ENCODE results near the gene ATP6V0E1. TPM values are rescaled to one million over a fixed set of nuclear protein-coding genes. Genes with fewer than 3 reads are reported as not detected.

ATP6V0E1 gene
- total and polyA plus RNA-seq, 3 experiments from 2014 or later: 171 to 468 (median 179) TPM

DNA sequence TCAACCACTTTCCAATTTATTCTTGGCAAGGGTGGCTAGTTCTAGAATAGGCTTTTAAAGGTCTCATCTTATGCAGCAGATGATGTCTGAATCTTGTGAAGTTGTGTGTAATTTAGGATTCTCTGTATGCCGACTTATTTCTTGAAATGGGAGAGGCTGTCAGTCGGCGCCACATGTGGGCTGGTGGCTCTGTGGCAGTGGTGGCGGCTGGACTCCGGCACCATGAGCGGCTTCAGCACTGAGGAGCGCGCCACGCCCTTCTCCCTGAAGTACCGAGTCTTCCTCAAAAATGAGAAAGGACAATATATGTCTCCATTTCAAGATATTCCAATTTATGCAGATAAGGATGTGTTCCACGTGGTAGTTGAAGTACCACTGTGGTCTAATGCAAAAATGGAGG lies 8.3 kb upstream of the ATP6V0E1 start:
- Mint-ChIP-seq H3K4me3 (peak overlapping the region in 1 of 7 donors; percentile 65), H3K36me3 (peaks cover 0 to 2% (median 1%) of the 10 kb centered on the region in 3 donors), H3K9me3 (no peaks in the 10 kb centered on the region), H3K27me3 (peaks cover 0 to 12% of the 10 kb centered on the region in 2 donors), H3K27ac (no peak overlapping the region), H3K4me1 (peaks cover 0 to 5% (median 0%) of the 10 kb centered on the region in 3 donors)
- ChIA-PET CTCF (interaction anchor here (0.7 kb wide), 1 partner anchor 178 kb away, joined by 3 read pairs; no protein-coding TSS in a partner anchor), POLR2A (no interaction called here)
- DNase-seq: no peak
- no peaks in the 10 kb centered on the region for H3K27me3 ChIP-seq (ENCODE audit: insufficient read depth, low read length, poor library complexity, severe bottlenecking)
- no peaks in the 10 kb centered on the region for H3K36me3 ChIP-seq (ENCODE audit: insufficient read depth, low read length)
- no peaks in the 10 kb centered on the region for H3K4me1 ChIP-seq (ENCODE audit: insufficient read depth, low read length)
- no peaks in the 10 kb centered on the region for H3K9me3 ChIP-seq (ENCODE audit: low read length)
- no peak overlapping the region for H3K27ac ChIP-seq (ENCODE audit: low read depth, low read length)
- H3K4me3 ChIP-seq (ENCODE audit: low read length): no peak overlapping the region

DNA sequence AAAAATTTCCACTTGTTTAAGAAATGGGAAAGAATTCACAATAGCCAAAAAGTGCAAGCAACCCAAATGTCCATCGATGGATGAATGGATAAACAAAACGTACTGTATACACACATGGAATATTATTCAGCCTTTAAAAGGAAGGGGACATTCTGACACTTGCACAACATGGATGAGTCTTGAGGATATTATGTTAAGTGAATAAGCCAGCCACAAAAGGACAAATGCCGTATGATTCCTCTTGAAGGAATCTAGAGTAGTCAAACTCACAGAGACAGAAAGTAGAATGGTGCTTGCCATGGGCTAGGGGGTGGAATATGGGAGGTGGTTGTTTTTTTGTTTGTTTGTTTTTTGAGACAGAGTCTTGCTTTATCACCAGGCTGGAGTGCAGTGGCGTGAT lies 3.8 kb upstream of the ATP6V0E1 start:
- Histone ChIP-seq H3K36me3 (ENCODE audit: insufficient read depth, low read length) (no peaks in the 10 kb centered on the region), H3K27me3 (ENCODE audit: insufficient read depth, low read length, poor library complexity, severe bottlenecking) (no peaks in the 10 kb centered on the region), H3K4me1 (ENCODE audit: insufficient read depth, low read length) (peaks cover 7% of the 10 kb centered on the region), H3K27ac (ENCODE audit: low read depth, low read length) (no peak overlapping the region), H3K4me3 (ENCODE audit: low read length) (no peak overlapping the region), H3K9me3 (ENCODE audit: low read length) (no peaks in the 10 kb centered on the region)
- H3K27me3 Mint-ChIP-seq: peaks cover 0 to 5% of the 10 kb centered on the region in 2 donors
- H3K4me1 Mint-ChIP-seq: peaks cover 8 to 32% (median 12%) of the 10 kb centered on the region in 3 donors
- CTCF ChIA-PET: interaction anchor here (1.0 to 1.7 kb wide), 4 partner anchors 11 to 222 kb away, joined by 3 to 8 read pairs (median 3); partner anchors contain the start of gene RPL26L1
- no peak overlapping the region for H3K4me3 Mint-ChIP-seq
- no peak for DNase-seq
- H3K36me3 Mint-ChIP-seq: peaks cover 0 to 9% (median 0%) of the 10 kb centered on the region in 3 donors
- H3K9me3 Mint-ChIP-seq: no peaks in the 10 kb centered on the region
- peak overlapping the region in 1 of 8 donors; percentile 8 for H3K27ac Mint-ChIP-seq
- POLR2A ChIA-PET: no interaction called here

DNA sequence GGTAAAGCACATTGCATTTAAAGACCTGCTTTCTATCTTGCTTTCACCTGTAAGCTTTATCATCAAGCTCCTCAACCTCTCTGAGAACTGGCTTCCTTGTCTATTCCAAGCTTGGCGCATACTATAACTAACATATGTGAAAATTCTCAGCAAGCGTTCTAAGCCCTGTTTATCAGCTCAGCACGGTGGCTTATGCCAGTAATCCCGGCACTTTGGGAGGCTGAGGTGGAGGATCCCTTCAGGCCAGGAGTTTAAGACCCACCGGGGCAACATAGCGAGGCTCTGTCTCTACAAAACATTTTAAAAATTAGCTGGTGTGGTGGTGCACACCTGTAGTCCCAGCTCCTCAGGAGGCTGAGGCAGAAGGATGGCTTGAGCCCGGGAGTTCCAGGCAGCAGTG lies 1.6 kb upstream of the ATP6V0E1 start:
- DNase-seq: no peak
- Mint-ChIP-seq H3K27me3 (no peaks in the 10 kb centered on the region), H3K4me1 (peaks cover 27 to 51% (median 27%) of the 10 kb centered on the region in 3 donors), H3K27ac (peak overlapping the region in 4 of 8 donors; percentile 36 to 68 (median 62)), H3K4me3 (peak overlapping the region in 3 of 7 donors; percentile 22 to 67 (median 24)), H3K9me3 (no peaks in the 10 kb centered on the region), H3K36me3 (peaks cover 0 to 21% (median 2%) of the 10 kb centered on the region in 3 donors)
- ChIA-PET POLR2A (no interaction called here), CTCF (interaction anchor here (1.3 to 1.9 kb wide), 4 partner anchors 9 to 265 kb away, joined by 4 to 5 read pairs (median 5); partner anchors contain the start of genes BNIP1 and RPL26L1)
- no peaks in the 10 kb centered on the region for H3K9me3 ChIP-seq (ENCODE audit: low read length)
- no peak overlapping the region for H3K4me3 ChIP-seq (ENCODE audit: low read length)
- H3K27me3 ChIP-seq (ENCODE audit: insufficient read depth, low read length, poor library complexity, severe bottlenecking): no peaks in the 10 kb centered on the region
- peaks cover 24% of the 10 kb centered on the region for H3K4me1 ChIP-seq (ENCODE audit: insufficient read depth, low read length)
- peaks cover under 1% of the 10 kb centered on the region for H3K36me3 ChIP-seq (ENCODE audit: insufficient read depth, low read length)
- no peak overlapping the region for H3K27ac ChIP-seq (ENCODE audit: low read depth, low read length)

DNA sequence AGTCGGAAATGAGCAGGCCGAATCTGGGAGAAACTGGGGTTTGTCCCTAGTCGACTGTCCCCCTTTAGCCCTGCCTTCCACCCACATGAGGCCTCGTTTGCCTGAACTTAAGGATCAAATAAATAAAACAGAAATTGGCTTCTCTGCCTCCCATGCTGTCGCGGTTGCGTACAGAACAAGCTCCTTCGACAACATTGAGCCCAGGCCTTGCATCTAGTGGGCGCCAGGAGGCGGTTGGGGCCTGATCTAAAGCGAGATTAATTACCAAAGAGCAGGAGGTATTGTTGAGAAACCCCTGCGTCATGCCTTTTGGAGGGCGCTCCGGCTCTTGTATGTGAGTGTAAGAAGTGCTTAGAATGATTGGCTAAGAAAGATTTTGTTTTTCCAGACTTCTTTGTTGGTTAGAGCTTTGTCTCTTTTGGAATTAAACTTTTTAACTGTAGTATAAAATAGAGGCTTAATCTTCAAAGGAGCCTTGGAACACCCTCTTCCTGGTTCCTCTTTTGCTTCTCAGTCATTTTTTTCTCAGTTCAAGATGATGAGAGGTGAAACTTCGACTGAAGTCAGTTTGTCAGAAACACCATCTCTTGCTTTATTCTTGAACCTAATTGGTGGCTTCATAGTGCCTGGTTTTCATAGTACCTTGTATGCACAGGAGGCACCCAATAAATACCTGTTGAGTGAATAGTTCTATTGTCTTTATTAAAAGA lies 828 bp downstream of the ATP6V0E1 start:
- Mint-ChIP-seq H3K27me3 (no peaks in the 10 kb centered on the region), H3K4me1 (peaks cover 41 to 69% (median 43%) of the 10 kb centered on the region in 3 donors), H3K36me3 (peaks cover 0 to 43% (median 2%) of the 10 kb centered on the region in 3 donors), H3K4me3 (peak overlapping the region; percentile 89 to 99 (median 98)), H3K9me3 (no peaks in the 10 kb centered on the region), H3K27ac (peak overlapping the region; percentile 84 to 100 (median 99))
- H3K36me3 ChIP-seq (ENCODE audit: insufficient read depth, low read length): peaks cover 4% of the 10 kb centered on the region
- ChIA-PET CTCF (interaction anchor here (0.7 to 2.7 kb wide), 16 partner anchors 9 to 287 kb away, joined by 3 to 16 read pairs (median 4); partner anchors contain the start of genes BNIP1 and RPL26L1), POLR2A (interaction anchor here (0.7 to 2.5 kb wide), 11 partner anchors 17 to 220 kb away, joined by 3 to 28 read pairs (median 4); partner anchors contain the start of genes BNIP1, DUSP1 and RPL26L1)
- peak overlapping the region; percentile 98 for H3K4me3 ChIP-seq (ENCODE audit: low read length)
- no peaks in the 10 kb centered on the region for H3K9me3 ChIP-seq (ENCODE audit: low read length)
- peak; percentile 53 to 85 (median 73) for DNase-seq
- H3K4me1 ChIP-seq (ENCODE audit: insufficient read depth, low read length): peaks cover 29% of the 10 kb centered on the region
- peak overlapping the region; percentile 97 for H3K27ac ChIP-seq (ENCODE audit: low read depth, low read length)
- no peaks in the 10 kb centered on the region for H3K27me3 ChIP-seq (ENCODE audit: insufficient read depth, low read length, poor library complexity, severe bottlenecking)

DNA sequence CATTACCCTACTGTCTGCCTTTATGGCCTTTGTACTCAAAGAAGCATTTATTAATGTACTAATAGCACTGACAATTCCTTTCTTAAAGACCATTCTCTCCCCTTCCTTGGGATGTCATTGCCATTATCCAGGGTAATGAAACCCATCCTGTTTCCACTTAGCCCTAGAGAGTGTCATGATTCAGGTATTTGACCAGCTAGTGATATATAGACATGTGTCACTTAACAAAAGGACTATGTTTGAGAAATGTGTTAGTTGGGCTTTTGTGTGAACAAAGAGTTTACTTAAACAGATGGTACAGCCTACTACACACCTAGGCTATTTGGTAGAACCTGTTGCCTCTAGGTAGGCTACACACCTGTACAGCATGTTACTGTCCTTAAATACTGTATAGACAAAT lies 2.0 kb downstream of the ATP6V0E1 start:
- H3K4me3 Mint-ChIP-seq: peak overlapping the region; percentile 40 to 99 (median 76)

DNA sequence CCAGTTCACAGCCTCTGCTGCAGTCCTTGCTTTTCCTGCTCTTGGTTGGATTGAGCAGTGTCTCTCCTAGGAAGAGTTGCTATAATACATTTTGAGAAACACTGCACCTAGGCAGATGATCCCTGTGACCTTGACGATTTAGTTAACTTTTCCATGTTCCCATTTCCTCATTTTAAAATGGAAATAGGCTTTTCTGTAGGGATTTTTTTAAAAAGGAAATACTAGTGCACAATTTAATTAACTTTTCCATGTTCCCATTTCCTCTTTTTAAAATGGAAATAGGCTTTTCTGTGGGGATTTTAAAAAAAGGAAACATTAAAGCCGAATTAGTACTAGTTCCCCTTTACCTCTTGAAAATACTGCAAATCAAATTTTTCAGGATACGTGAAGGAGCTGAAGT lies 4.7 kb downstream of the ATP6V0E1 start:
- H3K4me1 ChIP-seq (ENCODE audit: insufficient read depth, low read length): peaks cover 27% of the 10 kb centered on the region
- Mint-ChIP-seq H3K27me3 (no peaks in the 10 kb centered on the region), H3K4me1 (peaks cover 53 to 83% (median 62%) of the 10 kb centered on the region in 3 donors), H3K36me3 (peaks cover 0 to 63% (median 11%) of the 10 kb centered on the region in 3 donors), H3K9me3 (no peaks in the 10 kb centered on the region), H3K4me3 (peak overlapping the region in 1 of 7 donors; percentile 43), H3K27ac (peak overlapping the region in 1 of 8 donors; percentile 8)
- ChIA-PET POLR2A (no interaction called here), CTCF (interaction anchor here (1.8 kb wide), 1 partner anchor 29 kb away, joined by 6 read pairs; the partner anchor contains the start of gene RPL26L1)
- H3K36me3 ChIP-seq (ENCODE audit: insufficient read depth, low read length): peaks cover 8% of the 10 kb centered on the region
- H3K9me3 ChIP-seq (ENCODE audit: low read length): no peaks in the 10 kb centered on the region
- no peak overlapping the region for H3K4me3 ChIP-seq (ENCODE audit: low read length)
- H3K27ac ChIP-seq (ENCODE audit: low read depth, low read length): no peak overlapping the region
- no peaks in the 10 kb centered on the region for H3K27me3 ChIP-seq (ENCODE audit: insufficient read depth, low read length, poor library complexity, severe bottlenecking)
- DNase-seq: no peak

More for the DNA sequence above, 2.0 kb downstream of the ATP6V0E1 start:
- POLR2A ChIA-PET: interaction anchor here (1.0 kb wide), 1 partner anchor 26 kb away, joined by 3 read pairs; the partner anchor contains the start of gene RPL26L1
- H3K9me3 ChIP-seq (ENCODE audit: low read length): no peaks in the 10 kb centered on the region
- H3K27ac ChIP-seq (ENCODE audit: low read depth, low read length): peak overlapping the region; percentile 97
- no peak overlapping the region for H3K4me3 ChIP-seq (ENCODE audit: low read length)
- Mint-ChIP-seq H3K36me3 (peaks cover 0 to 46% (median 2%) of the 10 kb centered on the region in 3 donors), H3K27ac (peak overlapping the region; percentile 3 to 90 (median 58)), H3K27me3 (no peaks in the 10 kb centered on the region), H3K9me3 (no peaks in the 10 kb centered on the region), H3K4me1 (peaks cover 41 to 76% (median 45%) of the 10 kb centered on the region in 3 donors)
- DNase-seq: no peak
- peaks cover 4% of the 10 kb centered on the region for H3K36me3 ChIP-seq (ENCODE audit: insufficient read depth, low read length)
- H3K4me1 ChIP-seq (ENCODE audit: insufficient read depth, low read length): peaks cover 29% of the 10 kb centered on the region
- H3K27me3 ChIP-seq (ENCODE audit: insufficient read depth, low read length, poor library complexity, severe bottlenecking): no peaks in the 10 kb centered on the region
- CTCF ChIA-PET: interaction anchor here (0.8 to 2.7 kb wide), 2 partner anchors 26 kb away, joined by 3 to 9 read pairs; partner anchors contain the start of gene RPL26L1

DNA sequence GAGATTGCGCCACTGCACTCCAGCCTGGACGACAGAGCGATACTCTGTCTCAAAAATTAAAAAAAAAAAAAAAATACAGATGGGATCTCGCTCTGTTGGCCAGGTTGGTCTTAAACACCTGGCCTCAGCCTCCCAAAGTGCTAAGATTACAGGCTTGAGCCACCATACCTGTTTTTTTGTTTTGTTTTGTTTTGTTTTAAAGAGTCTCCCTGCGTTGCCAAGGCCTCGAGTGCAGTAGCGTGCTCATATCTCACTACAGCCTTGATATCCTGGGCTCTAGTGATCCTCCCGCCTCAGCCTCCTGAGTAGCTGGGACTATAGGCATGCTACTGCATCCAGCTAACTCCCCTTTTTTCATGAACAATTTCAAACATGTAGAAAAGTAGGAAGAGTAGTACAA lies 7.2 kb downstream of the ATP6V0E1 start:
- peaks cover 44 to 79% (median 57%) of the 10 kb centered on the region in 3 donors for H3K4me1 Mint-ChIP-seq
- CTCF ChIA-PET: interaction anchor here (0.9 to 1.1 kb wide), 2 partner anchors 11 to 18 kb away, joined by 3 read pairs; no protein-coding TSS in a partner anchor
- no peak overlapping the region for H3K4me3 Mint-ChIP-seq
- POLR2A ChIA-PET: no interaction called here
- H3K9me3 Mint-ChIP-seq: no peaks in the 10 kb centered on the region
- Histone ChIP-seq H3K27ac (ENCODE audit: low read depth, low read length) (no peak overlapping the region), H3K4me3 (ENCODE audit: low read length) (no peak overlapping the region), H3K4me1 (ENCODE audit: insufficient read depth, low read length) (peaks cover 13% of the 10 kb centered on the region), H3K9me3 (ENCODE audit: low read length) (no peaks in the 10 kb centered on the region), H3K27me3 (ENCODE audit: insufficient read depth, low read length, poor library complexity, severe bottlenecking) (no peaks in the 10 kb centered on the region), H3K36me3 (ENCODE audit: insufficient read depth, low read length) (peaks cover 16% of the 10 kb centered on the region)
- no peak for DNase-seq
- no peaks in the 10 kb centered on the region for H3K27me3 Mint-ChIP-seq
- peak overlapping the region in 1 of 8 donors; percentile 44 for H3K27ac Mint-ChIP-seq
- peaks cover 0 to 73% (median 15%) of the 10 kb centered on the region in 3 donors for H3K36me3 Mint-ChIP-seq

All from CD8-positive, alpha-beta memory T cell (primary cell).